T-helper 1 cell (primary cell): ENCODE results near the gene TLE2.

Experiments used
- DNase-seq, 5 donors: peaks; one replicate each; pipeline ENCODE4 v3.0.0-alpha.2; 2012 to 2020

The TLE2 gene

DNA sequence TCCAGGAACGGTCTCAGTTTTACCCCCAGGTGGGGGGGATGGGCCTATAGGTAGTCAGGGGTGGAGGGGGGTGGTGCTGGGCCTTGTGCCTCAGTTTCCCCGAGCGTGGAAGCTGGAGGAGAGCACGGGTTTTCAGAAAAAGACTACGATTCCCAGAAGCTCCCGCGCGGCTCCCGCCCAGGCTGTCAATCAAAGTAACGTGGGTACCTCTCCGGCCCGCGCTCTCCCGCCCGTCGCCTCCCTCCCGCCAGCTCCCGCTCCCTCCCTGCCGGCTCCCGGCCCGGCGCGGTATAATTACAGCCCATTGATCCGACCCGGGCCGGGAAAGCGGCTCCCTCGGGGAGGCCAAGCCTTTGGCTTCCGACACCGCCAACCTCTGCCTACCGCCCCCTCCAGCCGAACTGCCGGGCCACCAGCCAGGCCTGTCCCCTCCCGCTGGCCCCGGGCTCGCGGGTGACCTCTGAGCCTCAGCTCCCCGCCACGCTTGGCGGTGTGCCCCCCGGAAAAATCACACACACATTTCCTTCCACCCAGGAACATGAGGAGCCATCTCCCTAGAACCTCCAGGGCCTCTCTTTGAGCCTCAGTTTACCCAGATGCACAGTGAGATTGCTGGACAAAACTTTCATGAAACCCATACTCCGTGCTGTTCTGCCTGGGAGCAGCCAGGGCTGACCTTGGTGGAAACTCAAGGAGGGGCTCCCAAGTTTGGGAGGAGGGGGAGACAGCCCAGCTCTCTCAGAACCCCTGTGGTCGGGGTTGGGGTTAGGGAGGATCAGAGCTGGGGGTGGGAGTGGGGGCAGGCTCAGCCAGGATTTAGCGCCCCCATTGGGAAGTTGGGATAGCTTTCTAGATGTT, 7.3 kb upstream of the TLE2 start:
- DNase-seq, result peak; percentile 65 to 84 (median 76)

DNA sequence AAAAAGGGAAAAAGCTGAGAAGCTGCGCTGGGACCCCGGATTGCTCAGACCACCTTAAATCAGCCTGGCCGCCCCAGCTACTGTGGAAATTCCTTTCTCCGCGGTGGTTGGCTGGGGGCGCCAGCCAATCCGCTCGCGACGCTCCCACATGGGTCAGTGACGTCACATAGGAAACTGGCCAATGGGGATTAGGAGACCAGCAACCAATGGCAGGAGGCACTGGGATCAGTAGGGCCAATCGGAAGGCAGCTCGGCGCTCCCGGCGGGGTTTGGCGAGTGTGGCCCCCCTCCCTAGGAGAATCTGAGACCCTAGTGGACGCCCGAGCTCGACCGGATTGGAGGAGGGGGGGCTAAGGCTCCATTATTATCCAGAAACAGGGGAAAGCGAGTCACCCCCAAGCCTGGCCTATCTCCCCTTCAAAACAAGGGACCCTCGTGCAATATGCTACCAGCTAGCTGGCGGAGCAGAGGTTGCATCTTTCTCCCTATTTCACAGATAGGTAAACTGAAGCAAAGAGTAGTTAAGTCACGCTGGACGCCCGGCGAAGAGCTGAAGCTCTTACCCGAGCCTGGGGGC, 6.5 kb upstream of the TLE2 start:
- DNase-seq, result peak; percentile 82 to 98 (median 92)

DNA sequence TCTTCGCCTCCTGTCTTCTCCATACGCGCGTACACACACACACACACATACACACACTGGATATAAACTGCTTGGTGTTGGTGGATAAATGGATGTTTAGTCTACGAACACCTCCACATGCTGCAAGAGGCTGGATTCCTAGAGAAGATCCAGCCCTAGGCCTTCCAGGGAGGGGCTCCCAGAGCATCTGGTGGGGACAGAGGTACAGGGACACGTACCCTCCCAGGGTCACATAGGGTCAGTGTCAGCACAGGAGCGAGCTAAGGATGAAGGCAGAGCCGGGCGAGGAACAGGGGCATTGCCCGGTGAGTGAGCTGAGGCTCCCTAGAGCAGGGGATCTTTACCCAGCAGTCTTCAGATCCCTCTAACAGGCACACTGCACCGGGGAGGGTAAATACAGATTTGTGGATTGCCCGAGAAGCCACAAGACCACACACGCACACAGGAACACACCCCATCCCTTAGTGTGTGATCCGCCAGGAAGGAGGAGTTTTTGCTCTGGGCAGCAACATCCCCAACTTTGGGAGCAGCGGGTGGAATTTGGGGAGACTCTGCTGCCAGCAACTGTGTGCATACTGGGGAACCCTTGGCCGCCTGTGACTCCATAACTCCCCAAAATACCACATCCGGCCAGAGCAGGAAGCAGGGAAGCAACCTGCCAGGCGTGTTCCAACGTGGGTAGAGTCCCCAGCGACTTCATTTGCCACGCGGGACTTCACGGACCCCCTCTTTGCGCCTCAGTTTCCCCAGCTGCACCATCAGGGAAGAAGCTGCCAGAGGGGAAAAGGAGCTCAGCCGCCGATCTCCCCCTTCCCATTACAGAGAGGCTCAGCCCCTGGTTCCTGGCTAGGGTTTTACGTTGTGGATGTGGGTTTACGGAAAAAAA, 5.8 kb upstream of the TLE2 start:
- DNase-seq, result peak in 3 of 5 donors; percentile 24 to 60 (median 33)

DNA sequence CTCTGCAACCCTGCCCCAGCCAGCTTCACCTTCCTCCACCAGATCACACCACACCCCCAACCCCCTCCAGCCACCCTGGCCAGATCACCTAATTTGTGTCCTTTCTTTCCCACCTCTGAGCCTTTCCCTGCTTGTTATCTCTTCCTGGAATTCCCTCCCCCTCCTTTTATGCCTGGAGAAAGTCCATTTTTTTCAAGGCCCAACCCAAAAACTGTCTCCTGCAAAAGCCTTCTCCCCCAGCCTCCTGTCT, 5.3 kb upstream of the TLE2 start:
- no peak for DNase-seq

DNA sequence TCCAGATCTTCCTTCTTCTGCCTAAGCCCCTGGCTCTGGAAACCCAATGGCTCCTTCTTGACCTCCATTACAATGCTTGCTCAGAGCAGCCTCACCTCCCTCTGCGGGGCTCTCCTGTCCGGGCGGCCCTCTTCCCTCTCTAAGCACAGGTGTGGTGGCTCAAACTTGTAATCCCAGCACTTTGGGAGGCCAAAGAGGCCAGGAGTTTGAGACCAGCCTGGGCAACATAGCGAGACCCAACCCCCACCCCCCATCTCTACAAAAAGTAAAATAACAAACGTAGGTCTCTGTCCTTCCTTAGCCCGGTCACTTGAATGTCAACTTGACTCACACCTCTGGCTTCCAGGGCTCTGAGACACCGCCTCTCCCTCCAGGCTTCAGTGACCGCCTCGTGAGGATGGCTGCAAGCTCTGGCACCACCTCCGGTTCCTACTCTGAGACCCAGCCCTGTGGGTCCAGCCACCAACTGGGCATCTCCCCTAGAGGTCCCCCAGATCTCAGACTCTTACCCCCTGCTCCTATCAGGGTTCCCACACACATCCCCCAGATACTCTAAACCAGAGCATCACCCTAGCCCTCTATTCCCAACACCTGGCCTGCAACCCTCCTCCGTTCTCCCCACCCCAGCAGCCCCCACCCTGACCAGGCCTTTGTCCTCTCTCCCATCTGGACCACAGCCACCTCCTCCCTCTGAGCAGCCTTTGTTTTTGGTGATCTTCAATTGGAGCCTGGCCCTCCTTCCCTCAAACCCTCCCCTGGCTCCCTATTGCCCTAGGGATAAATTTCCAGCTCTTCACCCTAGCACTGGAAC, 4.7 kb upstream of the TLE2 start:
- DNase-seq, result no peak

DNA sequence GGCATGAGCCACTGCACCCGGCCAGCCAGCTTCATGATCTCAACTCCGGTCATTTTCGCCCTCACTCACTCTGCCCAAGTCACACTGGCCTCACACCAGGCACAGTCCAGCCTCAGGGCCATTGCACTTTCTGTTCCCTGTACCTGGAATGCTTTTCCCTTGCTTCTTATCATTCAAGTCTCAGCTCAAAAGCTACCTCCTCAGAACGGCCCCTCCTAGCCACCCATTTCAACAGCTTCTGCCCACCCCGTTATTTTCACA, 2.5 kb upstream of the TLE2 start:
- DNase-seq, result no peak

DNA sequence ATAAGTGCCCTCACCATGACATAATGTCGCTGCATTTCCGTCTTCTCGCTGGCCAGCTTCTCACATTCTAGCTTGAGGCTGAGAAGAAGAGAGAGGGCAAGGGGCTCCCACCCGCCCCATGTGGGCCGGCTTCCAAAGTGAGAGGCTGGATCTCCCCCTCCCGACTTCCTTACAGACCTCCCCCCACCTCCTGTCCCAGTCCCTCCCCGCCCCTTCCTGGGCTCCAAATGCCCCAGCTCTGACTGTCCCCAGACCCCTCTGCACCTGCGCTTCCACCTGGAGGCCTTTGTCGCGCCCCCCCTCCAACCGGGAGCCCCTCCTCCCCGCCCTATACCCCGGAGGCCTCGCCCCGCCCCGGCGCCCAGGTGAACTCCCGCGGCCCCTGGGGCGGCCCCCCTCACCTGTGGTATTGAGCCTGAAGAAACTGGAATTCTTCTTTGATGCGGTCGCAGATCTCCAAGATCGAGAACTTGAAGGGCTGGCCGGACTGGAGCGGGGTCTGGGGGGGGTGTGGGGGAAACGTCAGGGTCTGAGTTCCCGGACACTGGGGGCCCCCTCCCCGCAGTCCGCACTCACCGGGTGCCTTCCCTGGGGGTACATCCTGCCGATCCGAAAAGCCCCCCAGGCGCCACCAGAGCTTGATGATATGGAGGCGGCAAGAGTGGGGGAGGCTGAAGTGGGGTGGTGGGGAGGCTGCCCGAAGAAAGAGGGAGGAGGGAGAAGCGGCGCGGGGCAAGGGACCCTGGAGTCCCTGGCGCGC, 595 bp downstream of the TLE2 start:
- DNase-seq, result peak in 1 of 5 donors; percentile 26

DNA sequence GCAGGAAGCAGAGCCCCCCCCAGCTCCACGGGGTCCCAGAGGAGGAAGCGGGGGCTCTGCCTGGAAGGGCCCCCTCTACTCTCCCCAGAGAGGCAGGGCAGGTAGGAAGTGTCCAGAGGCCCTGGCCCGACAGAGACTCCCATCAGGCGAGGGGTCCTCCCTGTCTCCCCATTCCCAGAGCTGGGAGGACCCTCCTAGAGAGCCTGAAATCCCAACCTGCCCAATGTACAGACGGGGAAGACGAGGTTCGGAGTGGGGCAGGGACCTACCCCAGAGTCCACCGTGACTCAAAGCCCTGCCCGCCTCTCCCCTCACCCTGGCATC, 1.1 kb downstream of the TLE2 start:
- no peak for DNase-seq

DNA sequence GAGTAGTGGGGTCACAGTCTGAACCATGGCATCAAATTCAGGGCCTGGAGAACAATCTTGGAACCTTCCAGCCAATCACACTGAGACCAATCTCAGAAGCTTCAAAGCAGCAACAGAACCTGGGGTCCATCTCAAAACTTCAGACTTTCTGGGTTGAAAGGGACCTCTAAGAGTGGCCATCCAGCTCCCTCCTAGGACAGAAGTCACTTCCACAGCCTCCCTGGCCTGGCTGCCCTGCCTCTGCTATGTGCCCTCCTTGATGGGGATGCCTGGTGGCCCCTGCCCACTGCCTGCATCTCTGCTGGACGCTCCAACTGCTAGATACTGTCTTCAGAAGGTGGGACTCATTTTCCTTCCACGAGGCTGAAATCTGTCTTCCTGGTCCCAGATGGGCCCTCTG, 1.8 kb downstream of the TLE2 start:
- no peak for DNase-seq

DNA sequence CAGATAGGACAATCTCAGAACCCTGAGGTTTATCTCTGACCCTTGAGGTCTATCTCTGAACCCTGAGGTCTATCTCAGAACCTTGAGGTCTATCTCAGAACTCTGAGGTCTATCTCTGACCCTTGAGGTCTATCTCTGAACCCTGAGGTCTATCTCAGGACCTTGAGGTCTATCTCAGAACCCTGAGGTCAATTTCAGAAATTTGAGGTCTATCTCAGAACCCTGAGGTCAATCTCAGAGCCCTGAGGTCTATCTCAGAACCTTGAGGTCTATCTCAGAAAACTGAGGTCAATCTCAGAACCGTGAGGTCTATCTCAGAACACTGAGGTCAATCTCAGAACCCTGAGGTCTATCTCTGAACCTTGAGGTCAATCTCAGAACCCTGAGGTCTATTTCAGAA, 2.3 kb downstream of the TLE2 start:
- DNase-seq, result no peak

DNA sequence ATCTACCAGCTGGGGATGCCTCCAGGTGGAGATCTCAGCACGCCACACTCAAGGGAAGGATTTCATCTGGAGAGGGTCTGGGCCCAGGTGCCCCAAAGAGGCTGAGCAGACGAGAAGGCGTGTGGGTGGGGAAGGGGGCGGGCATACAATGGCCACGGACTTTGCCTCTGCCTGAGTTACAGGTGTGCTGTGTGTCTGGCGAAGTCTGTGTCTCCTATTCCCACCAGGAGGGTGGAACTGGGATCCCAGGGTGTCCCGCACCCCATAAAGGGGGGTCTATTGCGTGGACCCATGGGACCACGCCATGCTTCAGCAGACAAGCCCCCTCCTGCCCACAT, 3.6 kb downstream of the TLE2 start:
- DNase-seq, result no peak

DNA sequence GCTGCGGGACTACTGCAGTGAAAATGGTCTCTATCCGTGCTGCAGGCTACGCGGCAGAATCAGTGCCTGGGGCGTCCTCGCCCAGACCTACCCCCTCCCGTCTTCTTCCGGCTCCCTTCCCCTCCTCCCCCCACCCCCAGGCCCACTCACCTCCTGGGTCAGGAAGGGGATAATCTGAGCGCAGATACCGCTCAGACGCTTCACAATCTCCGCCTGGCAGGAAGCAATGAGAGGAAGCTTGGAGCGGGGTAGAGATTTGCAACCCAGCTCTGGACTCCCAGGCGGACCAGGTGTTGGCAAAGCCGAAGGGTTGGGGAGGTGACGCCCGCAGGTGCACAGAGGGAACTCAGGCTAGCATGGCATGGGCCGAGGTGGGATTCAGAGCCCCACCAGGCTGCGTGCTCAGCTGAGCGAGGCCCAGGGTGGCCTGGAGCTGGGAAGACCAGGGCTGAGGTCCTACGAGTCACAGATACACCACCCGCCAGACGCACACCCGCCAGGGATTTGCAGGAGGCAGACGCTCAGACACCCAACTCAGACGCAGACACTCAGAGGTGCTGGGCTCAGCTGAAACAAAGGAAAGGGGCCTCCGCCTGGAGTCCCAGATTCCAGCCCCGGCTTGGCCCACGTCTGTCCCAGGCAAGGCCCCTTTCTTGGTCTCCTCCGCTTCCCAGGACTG, 4.1 kb downstream of the TLE2 start:
- peak in 1 of 5 donors; percentile 18 for DNase-seq

DNA sequence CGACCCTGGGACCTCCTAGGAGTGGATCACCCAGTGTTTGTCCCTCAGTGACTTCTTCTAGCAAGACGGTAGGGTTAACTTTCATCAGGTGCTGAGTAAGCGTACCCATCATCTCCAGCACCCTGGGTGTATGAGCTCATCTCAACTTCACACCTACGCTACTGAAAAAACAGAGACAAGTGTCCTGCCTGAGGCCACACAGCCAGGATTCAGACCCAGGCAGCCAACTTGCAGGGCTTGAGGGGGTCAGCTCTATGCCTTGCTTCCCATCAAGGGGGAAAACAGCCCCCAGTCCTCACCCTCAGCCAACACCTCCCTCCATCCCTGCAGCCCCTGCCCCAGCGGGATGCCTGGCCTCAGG, 4.6 kb downstream of the TLE2 start:
- peak in 1 of 5 donors; percentile 43 for DNase-seq

DNA sequence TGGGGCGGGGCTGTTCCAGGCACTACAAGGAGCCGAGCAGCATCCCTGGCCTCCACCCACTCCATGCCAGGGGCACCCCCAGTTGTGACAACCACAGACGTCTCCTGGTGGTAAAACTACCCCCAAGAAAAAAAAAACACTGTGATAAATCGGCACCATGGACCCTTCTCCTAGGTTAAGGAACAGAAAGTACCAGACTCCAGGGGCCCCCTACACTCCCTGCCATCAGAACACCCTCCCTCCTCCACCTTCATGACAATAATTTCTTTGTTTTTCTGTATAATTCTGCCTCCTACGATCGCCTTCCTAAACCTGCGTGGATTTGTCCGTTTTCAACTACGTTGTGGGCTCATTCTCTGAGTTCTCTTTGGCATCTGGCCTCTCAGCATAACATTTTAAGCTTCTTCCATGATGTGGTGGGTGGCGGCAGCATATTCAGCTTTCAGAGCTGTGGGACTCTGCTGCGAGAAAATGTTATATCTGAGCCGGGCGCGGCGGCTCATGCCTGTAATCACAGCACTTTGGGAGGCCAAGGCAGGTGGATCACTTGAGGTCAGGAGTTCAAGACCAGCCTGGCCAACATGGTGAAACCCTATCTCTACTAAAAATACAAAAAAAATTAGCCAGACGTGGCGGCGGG, 8.6 kb downstream of the TLE2 start:
- no peak for DNase-seq

DNA sequence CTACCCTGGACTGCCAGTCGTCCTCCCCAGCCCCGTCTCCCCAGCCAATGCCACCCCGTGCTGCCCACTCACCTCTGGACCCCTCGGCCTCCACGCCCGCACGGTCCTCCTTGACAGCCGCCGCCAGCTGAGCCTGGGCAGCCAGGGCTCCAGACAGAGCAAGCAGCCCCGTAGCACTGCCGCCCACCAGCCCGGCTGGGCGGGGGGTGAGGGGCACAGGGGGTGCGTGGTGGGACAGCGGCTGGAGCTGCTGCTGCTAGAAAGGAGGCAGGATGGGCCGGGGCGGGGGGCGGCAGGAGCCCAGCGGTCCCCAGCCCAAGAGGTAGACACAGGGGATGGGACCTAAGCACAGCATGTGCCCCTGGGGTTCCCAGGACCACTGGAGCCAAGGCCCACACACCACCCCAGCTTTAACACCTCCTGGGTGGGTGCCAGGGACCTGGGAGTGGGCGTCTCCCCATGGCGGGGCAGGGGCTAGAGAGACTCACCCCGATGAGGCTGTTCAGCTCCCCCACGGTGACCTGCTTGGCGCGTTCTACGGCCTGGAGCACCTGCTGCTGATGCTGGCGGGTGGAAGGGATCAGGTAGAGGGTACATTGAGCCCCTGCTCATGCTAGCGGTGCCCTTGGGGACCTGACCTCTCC, 9.7 kb downstream of the TLE2 start:
- DNase-seq, result no peak

DNA sequence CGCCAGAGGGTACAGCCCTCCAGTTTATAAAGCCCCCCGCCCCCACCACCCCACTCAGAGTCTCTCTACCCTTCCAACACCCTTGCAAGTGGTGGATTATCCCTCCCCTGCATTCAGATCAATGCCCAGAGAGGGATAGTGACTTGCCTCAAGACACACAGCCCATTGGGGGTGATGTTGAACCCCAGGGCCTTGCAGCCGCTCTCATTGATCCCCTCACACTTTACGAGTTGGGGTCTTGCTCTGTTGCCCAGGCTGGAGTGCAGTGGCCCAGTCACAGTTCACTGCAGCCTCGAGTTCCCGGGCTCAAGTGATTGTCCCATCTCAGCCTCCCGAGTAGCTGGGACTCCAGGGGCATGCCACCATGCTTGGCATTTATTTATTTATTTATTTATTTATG, 11.2 kb downstream of the TLE2 start:
- no peak for DNase-seq

DNA sequence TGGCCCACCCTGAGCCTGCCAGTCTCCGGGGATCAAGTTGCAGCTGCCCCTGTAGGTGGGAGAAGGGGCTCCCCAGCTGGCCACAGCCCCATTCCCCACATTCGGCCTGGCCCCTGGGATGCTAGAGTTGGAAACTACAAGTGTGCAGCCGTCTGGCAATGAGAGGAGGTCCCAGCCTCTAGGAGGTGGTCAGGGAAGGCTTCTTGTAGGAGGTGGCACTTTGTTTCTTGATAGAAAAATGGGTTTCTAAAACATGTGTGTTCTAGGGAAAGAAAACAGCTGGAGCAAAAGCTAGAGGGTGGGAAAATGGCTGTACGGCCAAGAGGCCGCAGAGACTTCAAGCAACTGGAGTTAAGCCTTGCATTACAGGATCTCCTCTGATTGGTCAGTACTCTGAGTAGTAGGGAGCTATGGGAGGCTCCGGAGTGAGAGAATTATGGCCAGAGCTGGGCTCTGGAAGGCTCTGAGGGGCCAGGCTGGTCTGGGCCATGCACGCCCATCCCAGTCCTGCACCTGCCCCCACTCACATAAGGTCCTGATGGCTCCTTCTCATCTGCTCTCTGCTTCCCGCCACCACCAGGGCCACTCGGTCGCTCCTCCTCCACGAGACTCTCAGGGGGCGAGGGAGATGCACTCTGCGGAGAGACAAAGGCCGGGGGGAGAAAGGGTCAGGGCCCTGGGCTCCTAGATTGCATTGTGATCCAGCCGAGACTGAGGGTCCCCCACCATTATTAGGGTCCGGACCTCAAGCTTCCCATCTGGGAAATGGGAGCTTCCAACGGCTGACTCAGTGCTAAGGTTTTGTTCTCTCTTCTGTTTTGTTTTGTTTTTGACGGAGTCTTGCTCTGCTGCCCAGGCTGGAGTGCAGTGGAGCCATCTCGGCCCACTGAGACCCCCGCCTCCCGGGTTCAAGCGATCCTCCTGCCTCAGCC, 13.7 kb downstream of the TLE2 start:
- DNase-seq, result no peak

DNA sequence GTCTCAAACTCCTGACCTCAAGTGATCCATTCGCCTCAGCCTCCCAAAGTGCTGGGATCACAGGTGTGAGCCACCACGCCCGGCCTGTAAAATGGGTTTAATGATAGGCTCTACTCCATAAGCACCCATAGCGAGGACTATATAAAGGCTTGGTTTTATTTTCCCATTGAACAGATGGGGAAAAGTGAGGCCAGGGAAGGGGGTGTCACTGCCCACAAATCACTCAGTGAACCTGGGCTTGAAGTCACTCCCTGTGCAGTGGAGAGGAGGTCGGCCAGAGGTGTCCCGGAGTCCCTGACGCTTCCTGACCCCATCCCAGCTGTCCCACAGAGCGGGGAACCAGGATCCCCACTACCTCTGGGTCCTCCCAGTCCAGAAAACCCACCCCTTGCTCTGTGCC, 14.9 kb downstream of the TLE2 start:
- DNase-seq, result no peak

DNA sequence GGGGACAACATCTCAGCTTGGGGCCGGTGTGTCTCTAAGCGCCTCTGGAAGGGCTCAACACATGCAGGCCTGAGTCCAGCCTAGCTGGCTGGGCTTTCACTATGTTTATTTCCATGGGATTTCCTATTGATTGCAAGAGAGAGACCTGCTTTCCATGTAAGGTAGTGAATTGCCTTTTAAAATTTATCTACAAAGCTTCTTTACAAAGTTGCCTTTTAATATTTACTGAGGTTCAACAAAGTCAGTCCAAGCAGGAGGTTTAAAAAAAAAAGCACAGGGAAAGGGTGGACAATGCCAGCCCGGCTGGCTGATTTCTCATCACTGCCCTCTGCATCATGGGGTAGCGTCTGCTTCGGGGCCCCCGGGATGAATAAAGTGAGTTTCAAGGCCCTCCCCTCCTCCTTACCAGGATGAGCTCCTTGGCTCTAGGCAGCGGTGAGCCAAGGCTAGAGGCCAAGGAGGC, 15.8 kb downstream of the TLE2 start:
- no peak for DNase-seq
